GM12878 (cell line): ENCODE results near the gene TMEM63C. TPM values are rescaled to one million over a fixed set of nuclear protein-coding genes. Genes with fewer than 3 reads are reported as not detected.

Experiments used
- ATAC-seq: fragments of 200-7000 bp; cut with Tn5 transposase; 3 replicates; pipeline ENCODE4 v1.9.1; 2020; ENCODE audit warnings: mild to moderate bottlenecking, moderate library complexity
- BruUV-seq: library from RNA; stranded (reverse); fragments of 400-500 nt; replicated peaks from 2 replicates; lab custom pipeline; 2021; lab: Mats Ljungman, UMichigan
- CTCF ChIA-PET: fragments of 300-600 bp; sonication (Branson Sonifier 250); formaldehyde crosslinking; extraction: SDS; loops from one replicate; lab custom pipeline; 2021; ENCODE audit warnings: inconsistent platforms; lab: Yijun Ruan, JAX
- POLR2A ChIA-PET: fragments of 350-600 bp; formaldehyde crosslinking; extraction: SDS; loops from one replicate; lab custom pipeline; 2021; ENCODE audit warnings: inconsistent platforms; lab: Charles Lee
- RAD21 ChIA-PET: fragments of 300-600 bp; sonication (Branson Sonifier 250); formaldehyde crosslinking; loops from one replicate; lab custom pipeline; 2023; ENCODE audit warnings: antibody characterized with exemption; ENCODE audit not compliant: unreplicated experiment; lab: Charles Lee
- SMC1A ChIA-PET: fragments of 300-600 bp; sonication (Branson Sonifier 250); formaldehyde crosslinking; loops from one replicate; lab custom pipeline; 2023; ENCODE audit not compliant: unreplicated experiment, uncharacterized antibody; lab: Charles Lee
- DNase-seq: peaks from one replicate; pipeline ENCODE4 v3.0.0-alpha.2; 2011; ENCODE audit warnings: low read depth, low spot score
- FAIRE-seq: peaks from 3 replicates; lab custom pipeline; 2011; peaks lifted over from hg19 to GRCh38; lab: Jason Lieb, UNC
- H2AFZ ChIP-seq: 2 replicates; pipeline ENCODE4 v1.6.0; 2011; ENCODE audit warnings: low read depth, low read length, control low read depth; ENCODE audit not compliant: control insufficient read depth
- H3K27ac ChIP-seq: 2 replicates; pipeline ENCODE4 v1.5.1; 2011; ENCODE audit warnings: control low read depth; ENCODE audit not compliant: control insufficient read depth, insufficient read depth
- H3K27me3 ChIP-seq, 2 experiments: replicated peaks in 1 of 2; 2 replicates each; pipeline versions ENCODE4 v1.6.0 to v1.6.1; 2011; ENCODE audit warnings: low read length in 1 of 2; ENCODE audit not compliant: control insufficient read depth in 2 of 2, insufficient read depth in 2 of 2
- H3K36me3 ChIP-seq, 2 experiments: 2 replicates each; pipeline ENCODE4 v1.5.1; 2011; ENCODE audit warnings: low read length in 1 of 2; ENCODE audit not compliant: control insufficient read depth in 2 of 2, insufficient read depth in 2 of 2
- H3K4me1 ChIP-seq: 2 replicates; pipeline ENCODE4 v1.6.1; 2011; ENCODE audit warnings: mild to moderate bottlenecking, low read length, moderate library complexity, mixed read lengths; ENCODE audit not compliant: control insufficient read depth, insufficient read depth
- H3K4me2 ChIP-seq: 2 replicates; pipeline ENCODE4 v1.6.0; 2011; ENCODE audit warnings: control low read depth; ENCODE audit not compliant: control insufficient read depth, insufficient read depth
- H3K4me3 ChIP-seq: fragments of 200-600 bp; sonication (generic); 2 replicates; pipeline ENCODE4 v1.5.1; 2016
- H3K79me2 ChIP-seq: 2 replicates; pipeline ENCODE4 v1.6.0; 2011; ENCODE audit warnings: low read length; ENCODE audit not compliant: control insufficient read depth, insufficient read depth
- H3K9ac ChIP-seq: 2 replicates; pipeline ENCODE4 v1.8.0; 2011; ENCODE audit warnings: low read length, control low read depth, mixed read lengths; ENCODE audit not compliant: control insufficient read depth, insufficient read depth
- H3K9me3 ChIP-seq: replicated peaks from 3 replicates; pipeline ENCODE4 v1.5.1; 2011; ENCODE audit warnings: mild to moderate bottlenecking, low read length; ENCODE audit not compliant: control insufficient read depth, insufficient read depth
- H4K20me1 ChIP-seq: 2 replicates; pipeline ENCODE4 v1.6.0; 2011; ENCODE audit not compliant: control insufficient read depth, insufficient read depth
- CEBPZ ChIP-seq: fragments of 150-350 bp; IDR thresholded peaks from 2 replicates; pipeline ENCODE4 v1.6.1; 2016; ENCODE audit warnings: low read depth, low read length
- ELK1 ChIP-seq: IDR thresholded peaks from 2 replicates; pipeline ENCODE4 v1.6.1; 2012; ENCODE audit warnings: low read depth, low read length, improper control_type of control experiment
- EP300 ChIP-seq, 2 experiments: fragments of 150-350 bp in 1 of 2; IDR thresholded peaks; 2 replicates each; pipeline ENCODE4 v1.6.1; 2011 to 2012; ENCODE audit warnings: low read depth in 2 of 2, low read length in 2 of 2, borderline replicate concordance in 1 of 2, improper control_type of control experiment in 1 of 2, inconsistent platforms in 1 of 2; ENCODE audit not compliant: control insufficient read depth in 1 of 2
- GABPA ChIP-seq: IDR thresholded peaks from 2 replicates; pipeline ENCODE4 v1.6.1; 2014; ENCODE audit warnings: antibody characterized with exemption, low read depth, mild to moderate bottlenecking, inconsistent platforms
- SIX5 ChIP-seq: IDR thresholded peaks from 2 replicates; pipeline ENCODE4 v1.6.1; 2011; ENCODE audit warnings: mild to moderate bottlenecking, low read depth, low read length, moderate library complexity; ENCODE audit not compliant: severe bottlenecking
- SUPT20H ChIP-seq: IDR thresholded peaks from 2 replicates; pipeline ENCODE4 v1.6.1; 2011; ENCODE audit warnings: low read depth, mild to moderate bottlenecking, low read length, moderate library complexity, borderline replicate concordance; ENCODE audit not compliant: control insufficient read depth
- ZNF592 ChIP-seq: fragments of 450-650 bp; IDR thresholded peaks from 2 replicates; pipeline ENCODE4 v1.6.1; 2017; ENCODE audit warnings: mild to moderate bottlenecking, moderate library complexity
- ZNF687 ChIP-seq: fragments of 450-650 bp; IDR thresholded peaks from 2 replicates; pipeline ENCODE4 v1.6.1; 2017; ENCODE audit warnings: mild to moderate bottlenecking, moderate library complexity
- WGBS: methylation state at CpG from one replicate; pipeline ENCODE4 v1.1.6; 2016; ENCODE audit warnings: low lambda C conversion rate; ENCODE audit not compliant: insufficient replicate concordance, insufficient coverage; ENCODE audit errors: missing lambda C conversion rate; 5-methylcytosine and 5-hydroxymethylcytosine counted together
- in situ Hi-C: fragments of 300-500 bp; cut with MboI; formaldehyde crosslinking; loops from 9 replicates; pipeline ENCODE4 v1.14.3; 2018; ENCODE audit warnings: mixed read lengths
- intact Hi-C: fragments of 100-400 bp; cut with micrococcal nuclease; formaldehyde crosslinking; loops from one replicate; pipeline ENCODE4 v1.14.2; 2022; ENCODE audit not compliant: unreplicated experiment
- polyA plus RNA-seq, 11 experiments: library from polyadenylated mRNA; depleted of rRNA in 4 of 11; unstranded in 6 of 11; stranded (reverse) in 5 of 11; fragments of >200 nt; fragmentation: Nextera tagmentation in 4 of 11; fragmentation: Illumina TruSeq in 1 of 11; extraction: Ambion mirVana in 4 of 11; extraction: Trizol in 1 of 11; gene quantifications; 1 replicate in 1 of 11; 2 replicates in 10 of 11; pipeline versions ENCODE4 v1.2.1 to v1.2.3, GENCODE V29; 2011 to 2016; ENCODE audit warnings: inconsistent platforms in 2 of 11, missing spikeins in 2 of 11, low read depth in 1 of 11
- total RNA-seq, 4 experiments: library from RNA; depleted of rRNA in 3 of 4; stranded (reverse); fragments of >200 nt in 3 of 4; fragmentation: Illumina TruSeq in 1 of 4; extraction: Trizol in 1 of 4; gene quantifications; 2 replicates each; pipeline versions ENCODE4 v1.2.1 to v1.2.3, GENCODE V29; 2013 to 2021

TMEM63C gene
- total and polyA plus RNA-seq, 10 of the 15 experiments (the other 5 are each of a cell fraction or from before 2014, with no cell fraction given): 0.06 to 1.3 (median 0.39) TPM; not detected in 4

GRCh38 chr14:77186911-77187648, 5.5 kb downstream of the TMEM63C start:
- H3K79me2 ChIP-seq: no peaks in the 10 kb centered on the region
- intact Hi-C loops: no loop called here
- ChIA-PET SMC1A (no interaction called here), RAD21 (no interaction called here), CTCF (interaction anchor here (0.9 to 1.2 kb wide), 2 partner anchors 26 to 129 kb away, joined by 4 read pairs; no protein-coding TSS in a partner anchor), POLR2A (no interaction called here)
- DNase-seq (no peak), FAIRE-seq (no peak), ATAC-seq (peak; percentile 36)
- H4K20me1 ChIP-seq: no peaks in the 10 kb centered on the region
- H3K4me2 ChIP-seq: no peak overlapping the region
- no peak overlapping the region for H3K9ac ChIP-seq
- no TSS peak for BruUV-seq
- H3K27ac ChIP-seq: no peak overlapping the region
- no peak overlapping the region for H3K4me3 ChIP-seq
- H2AFZ ChIP-seq: no peak overlapping the region
- in situ Hi-C loops: no loop called here
- no peaks in the 10 kb centered on the region for H3K9me3 ChIP-seq
- H3K4me1 ChIP-seq: peaks cover 4% of the 10 kb centered on the region
- peaks cover 0 to 1% of the 10 kb centered on the region in 2 experiments; a peak in 2 of 4 replicates for H3K27me3 ChIP-seq
- 48% methylated on average over 12 of the region's 15 CpGs for WGBS
- H3K36me3 ChIP-seq: no peaks in the 10 kb centered on the region
- TF ChIP-seq ZNF687: no peak
- TF ChIP-seq ZNF592: no peak
- no peak for TF ChIP-seq EP300 (IDR thresholded peaks at IDR 0.05; ENCODE audit: borderline replicate concordance in 1 of 2, control insufficient read depth in 1 of 2, low read depth in 2 of 2, low read length in 2 of 2)
- no peak for TF ChIP-seq GABPA
- no peak for TF ChIP-seq CEBPZ
- no peak for TF ChIP-seq SIX5
- TF ChIP-seq ELK1: no peak
- no peak for TF ChIP-seq SUPT20H
